Left hindlimb (tissue), 1 donor: ENCODE measurements around the gene GLDC.
"Not testable (repeated sequence)": the region's sequence is repeated elsewhere in the genome, so short reads cannot be mapped to it uniquely, and the experiment has no call there.

ENCODE experiments used
- DNase-seq: peaks from one replicate; pipeline ENCODE4 v3.0.0-alpha.2; 2018

Gene GLDC

DNA sequence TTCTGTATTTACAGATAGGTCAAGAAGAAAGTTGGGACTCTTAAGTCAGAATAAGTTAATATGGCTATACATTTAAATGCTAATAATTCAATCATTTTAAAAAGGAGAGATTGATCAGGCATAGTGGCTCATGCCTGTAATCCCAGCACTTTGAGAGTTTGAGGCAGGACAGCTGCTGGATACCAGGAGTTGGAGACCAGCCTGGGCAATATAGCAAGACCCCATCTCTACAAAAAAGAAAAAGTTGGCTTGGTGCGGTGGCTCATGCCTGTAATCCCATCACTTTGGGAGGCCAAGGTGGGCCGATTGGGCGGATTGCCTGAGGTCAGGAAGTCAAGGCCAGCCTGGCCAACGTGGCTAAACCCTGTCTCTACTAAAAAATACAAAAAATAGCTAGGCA, 15.0 kb upstream of the GLDC start:
- DNase-seq: no peak

DNA sequence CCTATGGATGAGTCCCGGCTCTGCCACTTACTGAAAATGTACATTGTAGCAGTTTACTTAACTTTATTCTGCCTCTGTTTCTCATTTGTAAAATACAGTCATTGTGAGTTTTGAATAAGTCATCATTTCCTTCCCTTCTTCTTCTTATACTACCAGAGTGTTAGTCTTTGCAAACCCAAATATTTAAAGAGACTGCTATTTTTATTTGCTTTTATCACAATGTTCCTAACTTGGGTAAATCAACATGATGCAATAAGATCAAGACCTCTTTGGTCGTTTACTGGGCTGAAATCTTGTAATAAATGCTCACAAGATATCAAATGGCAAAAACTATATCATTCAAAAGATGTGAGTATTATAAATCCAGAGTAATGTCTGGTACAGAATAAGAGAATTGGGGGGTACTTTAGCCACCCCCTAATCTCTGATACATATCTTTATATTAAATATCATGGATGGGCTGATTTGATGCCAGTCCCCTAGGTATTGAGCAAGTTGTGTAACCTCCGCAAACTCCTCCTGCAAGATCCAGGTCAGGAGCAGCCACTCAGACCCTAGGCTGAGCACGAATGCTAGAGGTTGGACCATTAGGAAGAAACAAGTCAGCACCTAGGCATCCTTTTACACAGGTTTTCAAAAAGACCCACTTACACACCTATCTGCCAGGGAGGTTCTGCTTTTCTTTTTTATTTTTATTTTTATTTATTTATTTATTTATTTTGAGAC, 13.3 kb upstream of the GLDC start:
- no peak for DNase-seq

DNA sequence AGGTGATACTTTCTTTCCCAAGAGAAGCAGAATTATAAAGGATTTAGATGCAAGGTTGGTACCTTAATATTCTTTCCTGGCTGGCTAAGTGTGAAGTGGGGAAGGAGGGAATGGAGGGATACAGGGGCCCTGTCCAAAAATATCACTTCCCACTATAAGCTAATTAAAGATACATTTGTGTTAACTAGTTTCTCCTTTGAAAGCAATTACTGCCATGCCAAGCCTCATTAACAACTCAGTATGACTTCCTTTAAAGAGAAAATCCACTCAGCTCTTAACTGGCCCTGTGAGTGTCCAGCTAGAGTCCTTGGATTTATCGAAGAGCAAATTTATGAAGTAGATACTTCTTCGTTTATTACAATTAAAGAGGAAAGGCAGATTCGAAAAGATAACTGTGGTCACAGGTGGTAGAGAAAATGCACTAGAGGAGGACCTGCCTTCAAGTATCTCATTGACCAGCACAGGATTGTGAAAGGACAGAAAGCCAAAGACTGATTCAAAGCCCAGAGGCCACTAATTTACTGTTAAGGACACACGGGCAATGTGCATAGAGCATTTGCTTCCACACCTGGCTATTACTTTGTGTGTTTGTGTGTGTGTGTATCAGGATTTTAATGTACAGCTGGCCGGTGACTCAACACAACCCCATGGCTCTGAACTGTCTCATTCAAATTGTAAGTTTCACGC, 11.2 kb upstream of the GLDC start:
- DNase-seq: no peak

- no peak for DNase-seq
These were observed 9.5 kb upstream of the GLDC start for GRCh38 chr9:6655036-6655435.

- DNase-seq: no peak
These were observed 736 bp upstream of the GLDC start for GRCh38 chr9:6646293-6646636.

GRCh38 chr9:6645105-6645354, 499 bp downstream of the GLDC start:
- DNase-seq: not testable (repeated sequence)

GRCh38 chr9:6644346-6645104, 1.0 kb downstream of the GLDC start:
- DNase-seq: no peak

DNA sequence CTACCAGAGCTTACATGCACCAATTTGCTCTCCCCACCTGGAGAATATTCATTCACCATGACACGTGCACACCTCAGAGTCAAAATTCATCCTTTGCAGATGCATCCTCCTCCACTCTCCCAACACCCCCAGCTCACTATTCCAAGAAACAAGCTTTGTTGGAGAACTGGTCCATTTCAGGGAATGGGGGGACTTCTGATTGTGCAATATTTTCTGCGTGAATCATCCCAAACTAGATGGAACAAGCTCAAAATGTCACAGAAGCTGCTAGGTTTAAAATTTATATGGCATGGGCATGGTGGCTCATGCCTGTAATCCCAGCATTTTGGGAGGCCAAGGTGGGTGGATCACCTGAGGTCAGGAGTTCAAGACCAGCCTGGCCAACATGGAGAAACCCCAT, 3.6 kb downstream of the GLDC start:
- DNase-seq: no peak

DNA sequence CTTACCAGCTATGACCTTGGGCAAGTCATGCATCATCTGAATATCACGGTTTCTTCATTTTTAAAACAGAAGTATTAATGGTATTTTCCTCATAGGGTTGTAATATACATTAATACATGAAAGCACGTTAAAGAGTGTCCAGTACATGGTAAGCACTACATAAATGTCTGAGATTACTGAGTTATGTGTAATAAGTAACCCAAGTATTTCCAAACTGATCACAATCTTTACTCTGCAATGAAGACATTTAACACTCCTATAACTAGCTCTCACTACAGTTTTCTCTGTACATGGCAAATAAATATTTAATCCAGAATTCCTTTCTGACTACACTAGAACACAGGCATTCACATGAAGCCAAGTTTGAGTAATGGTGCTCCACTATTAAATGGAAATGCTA, 4.0 kb downstream of the GLDC start:
- DNase-seq: no peak

GRCh38 chr9:6641056-6641455, 4.5 kb downstream of the GLDC start:
- DNase-seq: no peak

DNA sequence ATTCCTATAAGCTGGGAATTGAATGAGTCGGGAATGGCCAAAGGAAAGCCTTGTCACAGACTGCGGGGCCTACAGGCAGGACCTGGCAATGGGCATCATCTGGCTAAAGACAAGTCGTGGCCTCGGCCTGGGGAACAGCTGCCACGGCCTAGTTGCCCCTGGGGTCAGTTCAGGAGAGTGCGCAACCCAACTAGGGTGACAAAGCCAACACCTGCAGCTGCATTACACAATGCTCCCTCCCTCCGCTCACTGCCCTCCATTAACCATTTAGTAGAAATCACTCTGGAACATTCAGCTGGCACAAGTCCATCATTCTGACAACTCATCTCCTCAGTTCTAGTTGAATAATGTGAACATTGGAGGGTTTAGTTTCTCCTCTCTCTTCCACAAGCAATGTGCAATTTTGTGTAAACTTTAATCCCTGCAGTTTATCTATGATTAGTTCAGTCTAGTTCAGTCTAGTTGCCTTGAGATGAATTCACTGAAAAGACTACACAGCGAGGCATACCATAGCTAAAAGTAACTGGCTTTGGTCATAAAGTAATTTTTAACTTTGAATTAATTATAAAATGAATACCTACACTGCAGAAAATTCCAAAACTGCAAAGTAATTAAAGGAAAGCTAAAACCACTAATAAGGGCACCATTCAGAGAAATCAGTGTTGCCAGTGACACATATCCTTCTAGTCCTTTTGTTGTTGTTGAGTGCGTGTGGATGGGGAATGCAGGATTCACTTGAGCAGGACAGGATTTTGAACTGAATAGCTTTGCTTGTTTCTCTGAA, 5.1 kb downstream of the GLDC start:
- DNase-seq: no peak

- no peak for DNase-seq
These were observed 5.9 kb downstream of the GLDC start for GRCh38 chr9:6639622-6640021.

- no peak for DNase-seq
These were observed 11.1 kb downstream of the GLDC start for GRCh38 chr9:6634444-6634843.

GRCh38 chr9:6633378-6633777, 12.2 kb downstream of the GLDC start:
- no peak for DNase-seq

- DNase-seq: no peak
These were observed 12.9 kb downstream of the GLDC start for GRCh38 chr9:6632516-6633183.

DNA sequence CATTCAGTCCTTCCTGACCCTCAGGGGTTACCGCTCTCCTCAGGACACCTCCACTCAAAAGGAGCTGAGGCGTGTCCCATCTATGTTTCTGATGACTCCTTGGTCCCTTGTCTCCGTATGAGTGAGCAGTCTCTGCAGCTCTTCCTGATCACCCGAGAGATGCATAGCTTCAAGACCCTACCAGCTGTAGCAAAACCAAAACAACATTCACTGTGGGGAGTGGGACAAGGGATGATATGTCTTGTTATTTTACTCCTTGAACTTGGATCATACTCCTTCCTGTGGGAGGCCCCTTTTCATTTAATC, 14.4 kb downstream of the GLDC start:
- DNase-seq: no peak

- no peak for DNase-seq
These were observed 14.9 kb downstream of the GLDC start for GRCh38 chr9:6630502-6631206.

GRCh38 chr9:6628704-6629103, 16.8 kb downstream of the GLDC start:
- DNase-seq: no peak

GRCh38 chr9:6625363-6625762, 20.2 kb downstream of the GLDC start:
- no peak for DNase-seq

DNA sequence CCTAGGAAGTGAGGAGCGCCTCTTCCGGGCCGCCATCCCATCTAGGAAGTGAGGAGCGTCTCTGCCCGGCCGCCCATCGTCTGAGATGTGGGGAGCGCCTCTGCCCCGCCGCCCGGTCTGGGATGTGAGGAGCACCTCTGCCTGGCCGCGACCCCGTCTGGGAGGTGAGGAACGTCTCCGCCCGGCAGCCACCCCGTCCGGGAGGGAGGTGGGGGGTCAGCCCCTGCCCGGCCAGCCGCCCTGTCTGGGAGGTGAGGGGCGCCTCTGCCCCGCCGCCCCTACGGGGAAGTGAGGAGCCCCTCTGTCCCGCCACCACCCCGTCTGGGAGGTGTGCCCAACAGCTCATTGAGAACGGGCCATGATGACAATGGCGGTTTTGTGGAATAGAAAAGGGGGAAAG, 22.7 kb downstream of the GLDC start:
- not testable (repeated sequence) for DNase-seq

DNA sequence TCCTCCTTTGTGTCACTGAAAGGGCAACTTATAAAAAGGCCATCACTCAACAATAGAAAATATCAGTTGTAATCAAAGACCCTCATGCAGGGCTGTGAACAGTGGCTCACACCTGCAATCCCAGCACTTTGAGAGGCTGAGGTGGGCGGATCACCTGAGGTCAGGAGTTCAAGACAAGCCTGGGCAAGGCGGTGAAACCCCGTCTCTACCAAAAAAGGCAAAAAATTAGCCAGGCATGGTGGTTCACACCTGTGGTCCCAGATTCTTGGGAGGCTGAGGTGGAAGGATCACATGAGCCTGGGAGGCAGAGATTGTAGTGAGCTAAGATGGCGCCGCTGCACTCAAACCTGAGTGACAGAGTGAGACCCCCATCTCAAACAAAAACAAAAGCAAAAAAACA, 24.7 kb downstream of the GLDC start:
- DNase-seq: no peak

- DNase-seq: no peak
These were observed 25.2 kb downstream of the GLDC start for GRCh38 chr9:6620353-6620752.

- no peak for DNase-seq
These were observed 25.6 kb downstream of the GLDC start for GRCh38 chr9:6619909-6620308.
